ELF-1 (cell line): ENCODE measurements around the gene PIBF1.
"Not testable (repeated sequence)": the region's sequence is repeated elsewhere in the genome, so short reads cannot be mapped to it uniquely, and the experiment has no call there.

Experiments used
- DNase-seq: peaks from one replicate; pipeline ENCODE4 v3.0.0-alpha.2; 2016; ENCODE audit warnings: low read depth, low spot score

PIBF1 gene

DNA sequence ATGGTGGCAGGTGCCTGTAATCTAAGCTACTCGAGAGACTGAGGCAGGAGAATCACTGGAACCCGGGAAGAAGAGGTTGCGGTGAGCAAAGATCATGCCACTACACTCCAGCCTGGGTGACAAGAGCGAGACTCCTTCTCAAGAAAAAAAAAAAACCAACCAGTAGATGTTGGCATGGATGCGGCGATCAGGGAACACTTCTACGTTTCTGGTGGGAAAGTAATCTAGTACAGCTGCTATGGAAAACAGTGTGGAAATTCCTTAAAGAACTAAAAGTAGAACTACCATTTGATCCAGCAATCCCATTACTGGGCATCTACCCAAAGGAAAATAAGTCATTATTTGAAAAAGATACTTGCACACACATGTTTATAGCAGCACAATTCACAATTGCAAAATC, 119.6 kb downstream of the PIBF1 start:
- DNase-seq = not testable (repeated sequence)

GRCh38 chr13:72908416-72908815, 126.5 kb downstream of the PIBF1 start:
- DNase-seq = no peak

- no peak for DNase-seq
Observed at GRCh38 chr13:72911981-72912380, 130.0 kb downstream of the PIBF1 start.

- no peak for DNase-seq
Observed at GRCh38 chr13:72920097-72920496, 138.2 kb downstream of the PIBF1 start.

GRCh38 chr13:72931311-72931710, 149.4 kb downstream of the PIBF1 start:
- no peak for DNase-seq

GRCh38 chr13:72932250-72932649, 150.3 kb downstream of the PIBF1 start:
- no peak for DNase-seq

GRCh38 chr13:72946267-72946666, 164.3 kb downstream of the PIBF1 start:
- DNase-seq = not testable (repeated sequence)

DNA sequence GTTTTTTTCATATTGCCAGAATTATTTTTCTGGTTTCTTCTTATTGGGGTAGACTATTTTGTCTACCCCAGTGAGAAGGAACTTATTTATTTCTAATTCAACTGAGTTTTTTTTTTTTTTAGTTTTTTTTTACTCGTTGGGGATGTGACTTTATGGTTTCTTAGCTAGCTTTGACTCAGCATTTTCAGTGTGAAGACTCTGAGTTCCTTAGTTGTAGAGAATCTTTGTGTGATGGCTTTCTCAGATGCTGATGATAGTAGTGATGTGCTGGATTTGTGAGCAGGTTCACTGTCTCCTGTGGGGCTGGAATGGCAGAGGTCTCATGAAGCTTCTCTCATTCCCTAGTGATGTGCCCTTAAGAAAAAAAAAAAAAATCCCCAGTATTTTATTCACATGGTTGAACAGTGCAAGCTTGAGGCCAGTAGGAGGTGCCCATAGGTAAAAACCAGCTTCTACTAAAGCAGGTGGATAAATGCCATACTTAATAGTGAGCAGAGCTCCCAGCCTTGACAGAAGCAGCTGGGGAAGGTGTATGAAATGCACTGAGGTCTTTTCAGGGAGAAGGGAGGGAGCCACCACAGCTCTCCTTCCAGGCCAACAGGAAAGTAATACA, 170.7 kb downstream of the PIBF1 start:
- no peak for DNase-seq

- DNase-seq = no peak
Observed at GRCh38 chr13:72953391-72953965, 171.5 kb downstream of the PIBF1 start.

GRCh38 chr13:72959643-72960042, 177.7 kb downstream of the PIBF1 start:
- DNase-seq = no peak

DNA sequence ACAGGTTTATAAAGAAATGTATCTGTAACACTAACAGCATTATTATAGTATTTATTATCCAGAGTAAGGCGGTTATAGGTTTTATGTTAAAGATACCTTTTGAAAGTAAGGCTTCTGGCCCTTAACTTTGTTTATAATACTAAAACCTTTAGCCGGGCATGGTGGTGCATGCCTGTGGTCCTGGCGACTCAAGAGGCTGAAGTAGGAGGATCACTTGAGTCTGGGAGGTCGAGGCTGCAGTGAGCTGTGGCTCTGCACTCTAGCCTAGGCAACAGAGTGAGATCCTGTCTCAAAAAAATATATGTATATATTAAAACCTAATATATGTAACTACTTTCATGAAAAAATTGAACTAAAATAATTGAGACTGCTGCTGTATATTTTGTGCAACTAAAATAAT, 178.2 kb downstream of the PIBF1 start:
- DNase-seq = no peak

GRCh38 chr13:72960541-72960940, 178.6 kb downstream of the PIBF1 start:
- no peak for DNase-seq

GRCh38 chr13:72963762-72964161, 181.8 kb downstream of the PIBF1 start:
- DNase-seq = no peak

DNA sequence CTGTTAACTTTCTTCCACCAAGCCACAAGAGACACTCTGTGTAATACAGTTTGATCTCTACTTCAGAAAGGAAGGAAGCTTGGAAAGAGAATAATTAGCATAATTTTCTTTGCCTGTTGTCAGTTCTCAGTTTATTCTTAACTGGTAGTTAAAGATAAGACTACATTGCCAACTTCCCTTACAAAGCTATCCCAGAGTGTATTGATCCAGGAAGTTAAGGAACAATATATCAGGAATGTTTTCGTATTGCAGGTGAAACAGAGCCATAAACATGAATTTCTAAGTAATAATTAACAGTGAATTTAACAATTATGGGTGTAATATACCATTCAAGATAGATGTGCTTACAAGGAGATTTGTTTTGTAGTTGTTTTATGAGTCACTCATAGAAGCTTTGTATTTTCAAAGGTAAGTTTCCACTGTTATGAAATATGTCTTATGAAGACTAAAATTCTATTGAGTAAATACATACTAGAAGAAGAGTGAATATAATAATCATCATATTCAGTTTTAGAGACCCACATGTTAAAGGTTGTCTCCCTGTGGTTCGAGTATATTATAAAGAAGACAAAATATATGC, 188.5 kb downstream of the PIBF1 start:
- DNase-seq = no peak

- no peak for DNase-seq
Observed at GRCh38 chr13:72970956-72971355, 189.0 kb downstream of the PIBF1 start.

- no peak for DNase-seq
Observed at GRCh38 chr13:72973234-72973633, 191.3 kb downstream of the PIBF1 start.

DNA sequence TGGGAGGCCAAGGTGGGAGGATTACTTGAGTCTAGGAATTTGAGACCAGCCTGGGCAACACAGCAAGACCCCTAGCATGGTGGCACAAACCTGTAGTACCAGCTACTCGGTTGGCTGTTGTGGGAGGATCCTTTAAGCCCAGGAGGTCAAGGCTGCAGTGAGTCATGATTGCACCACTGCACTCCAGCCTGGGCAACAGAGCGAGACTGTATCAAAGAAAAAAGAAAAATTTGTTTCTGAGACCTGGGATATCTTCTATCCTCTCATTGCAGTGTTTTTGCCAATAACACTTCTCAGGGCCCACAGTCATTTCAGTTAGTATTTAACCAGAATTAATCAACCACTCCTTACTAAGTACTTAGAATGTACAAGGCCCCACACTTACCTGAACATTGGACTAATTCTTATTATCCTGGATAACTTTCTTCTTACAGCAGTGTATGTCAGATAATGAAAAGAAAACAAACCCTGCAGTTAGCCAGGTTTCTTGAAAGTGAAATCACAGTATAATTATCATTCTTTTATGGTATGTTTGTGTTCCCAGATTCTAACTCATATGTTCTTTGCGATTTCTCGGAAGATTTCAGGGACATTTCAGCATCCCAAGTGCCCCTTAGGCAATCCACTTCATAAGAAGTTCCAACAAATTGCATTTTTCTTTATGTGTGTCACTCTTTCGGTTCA, 201.3 kb downstream of the PIBF1 start:
- no peak for DNase-seq

DNA sequence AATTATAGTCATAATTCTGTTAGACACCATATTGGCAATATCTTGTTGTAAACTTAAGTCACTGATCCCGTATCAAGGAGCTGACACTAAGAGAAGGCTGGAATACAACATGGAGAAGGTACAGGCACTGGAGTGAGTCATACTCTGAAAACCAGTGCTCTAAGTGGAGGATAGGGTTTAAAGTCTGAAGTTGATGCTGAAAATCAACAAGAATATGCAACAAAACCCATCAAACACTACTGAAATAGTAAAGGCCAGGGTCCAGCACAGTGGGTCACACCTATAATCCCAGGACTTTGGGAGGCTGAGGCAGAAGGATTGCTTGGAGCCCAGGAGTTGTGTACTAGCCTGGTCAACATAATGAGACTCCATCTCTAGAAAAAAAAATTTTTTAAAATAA, 203.7 kb downstream of the PIBF1 start:
- no peak for DNase-seq

DNA sequence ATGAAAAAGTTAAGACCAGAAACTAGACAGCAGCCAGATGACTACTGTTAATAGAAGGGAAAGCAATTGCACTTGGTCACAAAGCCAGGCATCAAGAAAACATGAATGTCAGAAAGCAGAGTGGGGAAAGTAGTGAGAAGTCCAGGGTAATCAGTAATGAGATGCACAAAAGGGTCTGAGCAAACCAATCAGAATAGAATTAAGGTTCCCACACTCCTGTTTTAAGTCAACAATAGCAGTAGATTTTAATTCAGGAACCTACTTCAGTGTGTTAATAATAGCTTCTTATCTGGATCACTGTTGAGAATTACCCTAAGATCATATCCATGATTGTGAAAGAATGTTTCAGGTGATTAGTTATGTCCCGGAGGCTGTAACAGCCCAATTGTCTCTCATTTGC, 204.3 kb downstream of the PIBF1 start:
- DNase-seq = no peak

DNA sequence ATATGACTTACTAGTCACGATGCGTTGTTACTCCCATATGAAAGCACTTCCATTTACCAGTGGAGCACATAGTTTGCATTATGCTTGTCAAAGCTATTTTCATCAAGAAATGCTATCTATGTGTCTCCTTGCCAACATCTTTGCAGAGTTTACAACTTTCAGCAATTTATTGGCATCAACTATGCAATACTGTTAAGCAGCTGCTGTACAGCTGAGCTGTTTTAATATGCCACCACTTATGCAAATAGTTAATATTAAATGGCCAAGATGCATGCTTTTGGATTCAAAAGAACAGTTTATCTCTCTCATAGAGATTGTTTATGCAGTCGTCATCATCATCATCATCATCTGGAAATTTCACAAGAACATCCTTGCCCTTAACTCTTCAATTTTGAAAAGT, 209.0 kb downstream of the PIBF1 start:
- no peak for DNase-seq

DNA sequence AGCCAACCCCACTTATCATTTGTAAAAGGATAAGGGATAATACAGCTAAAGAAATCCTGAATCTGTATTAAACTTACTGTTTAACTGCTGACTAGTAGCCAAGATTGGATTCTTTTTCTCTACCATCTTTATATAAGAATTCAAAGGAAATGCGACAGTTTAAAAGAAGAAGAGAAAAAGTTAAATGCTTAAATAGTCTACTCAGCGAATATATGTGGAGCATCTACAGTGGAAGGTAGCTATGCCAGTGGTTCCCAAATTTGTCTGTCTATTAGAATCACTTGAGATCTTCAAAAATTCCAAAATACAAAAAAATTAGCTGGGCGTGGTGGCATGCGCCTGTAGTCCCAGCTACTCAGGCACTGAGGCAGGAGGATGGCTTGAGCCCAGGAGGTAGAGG, 216.1 kb downstream of the PIBF1 start:
- DNase-seq = no peak

- peak; percentile 12 for DNase-seq
Observed at GRCh38 chr13:73000027-73000674, 218.2 kb downstream of the PIBF1 start.
